ENCODE measurements around the gene MRPL14.

MRPL14 gene

DNA sequence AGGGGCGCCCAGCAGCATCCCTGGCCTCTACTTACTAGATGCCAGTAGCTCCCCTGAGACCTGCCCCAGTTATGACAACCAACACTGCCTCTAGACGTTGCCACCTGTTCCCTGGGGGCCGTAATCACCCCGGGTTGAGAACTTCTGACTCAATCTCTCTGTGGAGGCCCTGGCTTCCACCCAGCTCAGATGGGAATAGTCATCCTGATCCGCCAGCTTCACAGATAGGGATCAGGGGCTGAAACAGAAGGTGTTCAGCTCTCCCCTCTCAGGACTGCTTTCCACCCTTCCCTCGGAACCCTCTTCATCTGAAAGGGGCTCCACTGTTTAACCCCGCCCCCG lies 34.7 kb upstream of the MRPL14 start:
- H3K27me3 ChIP-seq (ENCODE audit: low read depth, low read length): no peaks in the 10 kb centered on the region
- no peaks in the 10 kb centered on the region for H3K36me3 ChIP-seq (ENCODE audit: control insufficient read depth in 1 of 2, insufficient read depth in 2 of 2, low read length in 2 of 2)

DNA sequence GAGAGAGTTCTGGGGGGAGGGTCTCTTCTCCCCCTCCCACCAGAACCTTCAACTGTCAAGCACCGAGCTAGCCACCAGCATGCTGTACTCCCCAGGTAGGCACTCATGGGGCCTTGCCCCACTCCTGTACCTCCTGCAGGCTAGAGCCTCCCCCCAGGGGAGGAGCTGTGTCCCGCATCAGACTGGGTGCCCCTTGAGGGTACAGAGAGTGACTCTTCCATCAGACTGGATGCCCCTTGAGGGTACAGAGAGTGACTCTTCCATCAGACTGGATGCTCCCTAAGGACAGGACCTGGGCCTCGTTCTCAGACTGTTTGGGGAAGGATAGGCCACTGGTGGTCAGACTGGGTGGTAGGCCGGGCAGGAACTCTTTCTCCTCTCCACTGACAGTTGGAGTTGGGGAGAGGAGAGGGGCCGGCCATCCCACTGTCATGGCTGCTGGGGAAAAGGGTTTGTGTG lies 31.5 kb upstream of the MRPL14 start, which contains the start of gene CAPN11:
TSS of gene CAPN11 (plus strand) at position 51 of the 459 bp plus-strand sequence. CDS start at position 80, 29 bp downstream.
- H3K27me3 ChIP-seq (ENCODE audit: low read depth, low read length): no peaks in the 10 kb centered on the region
- no peaks in the 10 kb centered on the region for H3K4me1 ChIP-seq (ENCODE audit: control insufficient read depth in 1 of 2, insufficient read depth in 2 of 2, low read length in 2 of 2)
- H3K27ac ChIP-seq (ENCODE audit: low read length): no peak within 1 kb of the TSS
- H3K9me3 ChIP-seq (ENCODE audit: control insufficient read depth in 1 of 2, low read length in 2 of 2): no peaks in the 10 kb centered on the region
- H3K4me3 ChIP-seq (ENCODE audit: low read depth in 1 of 2, low read length in 2 of 2): no peak within 1 kb of the TSS
- H3K36me3 ChIP-seq (ENCODE audit: control insufficient read depth in 1 of 2, insufficient read depth in 2 of 2, low read length in 2 of 2): peaks cover 0 to 3% of the 10 kb centered on the region in 2 donors

More for the DNA sequence above, 34.7 kb upstream of the MRPL14 start:
- Histone ChIP-seq H3K27ac (ENCODE audit: low read length) (no peak overlapping the region), H3K9me3 (ENCODE audit: control insufficient read depth in 1 of 2, low read length in 2 of 2) (no peaks in the 10 kb centered on the region), H3K4me3 (ENCODE audit: low read depth in 1 of 2, low read length in 2 of 2) (no peak overlapping the region), H3K4me1 (ENCODE audit: control insufficient read depth in 1 of 2, insufficient read depth in 2 of 2, low read length in 2 of 2) (no peaks in the 10 kb centered on the region)

DNA sequence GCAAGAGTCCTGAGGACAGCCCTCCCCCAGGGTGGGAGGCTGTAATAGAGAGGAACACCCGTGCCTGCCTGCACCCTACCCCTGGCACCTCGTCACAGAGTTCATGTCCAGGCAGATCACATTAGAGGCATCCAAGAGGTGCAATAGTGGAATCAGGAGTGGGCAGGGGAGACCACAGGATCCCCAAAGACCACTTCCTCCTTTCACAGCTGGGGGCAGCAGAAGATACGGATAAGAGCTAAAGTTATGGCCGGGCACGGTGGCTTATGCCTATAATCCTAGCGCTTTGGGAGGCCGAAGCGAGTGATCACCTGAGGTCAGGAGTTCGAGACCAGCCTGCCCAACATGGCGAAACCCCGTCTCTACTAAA lies 29.9 kb upstream of the MRPL14 start:
- Histone ChIP-seq H3K4me1 (ENCODE audit: control insufficient read depth in 1 of 2, insufficient read depth in 2 of 2, low read length in 2 of 2) (no peaks in the 10 kb centered on the region), H3K27me3 (ENCODE audit: low read depth, low read length) (no peaks in the 10 kb centered on the region), H3K36me3 (ENCODE audit: control insufficient read depth in 1 of 2, insufficient read depth in 2 of 2, low read length in 2 of 2) (peaks cover 3 to 4% of the 10 kb centered on the region in 2 donors), H3K4me3 (ENCODE audit: low read depth in 1 of 2, low read length in 2 of 2) (no peak overlapping the region), H3K9me3 (ENCODE audit: control insufficient read depth in 1 of 2, low read length in 2 of 2) (no peaks in the 10 kb centered on the region), H3K27ac (ENCODE audit: low read length) (no peak overlapping the region)

DNA sequence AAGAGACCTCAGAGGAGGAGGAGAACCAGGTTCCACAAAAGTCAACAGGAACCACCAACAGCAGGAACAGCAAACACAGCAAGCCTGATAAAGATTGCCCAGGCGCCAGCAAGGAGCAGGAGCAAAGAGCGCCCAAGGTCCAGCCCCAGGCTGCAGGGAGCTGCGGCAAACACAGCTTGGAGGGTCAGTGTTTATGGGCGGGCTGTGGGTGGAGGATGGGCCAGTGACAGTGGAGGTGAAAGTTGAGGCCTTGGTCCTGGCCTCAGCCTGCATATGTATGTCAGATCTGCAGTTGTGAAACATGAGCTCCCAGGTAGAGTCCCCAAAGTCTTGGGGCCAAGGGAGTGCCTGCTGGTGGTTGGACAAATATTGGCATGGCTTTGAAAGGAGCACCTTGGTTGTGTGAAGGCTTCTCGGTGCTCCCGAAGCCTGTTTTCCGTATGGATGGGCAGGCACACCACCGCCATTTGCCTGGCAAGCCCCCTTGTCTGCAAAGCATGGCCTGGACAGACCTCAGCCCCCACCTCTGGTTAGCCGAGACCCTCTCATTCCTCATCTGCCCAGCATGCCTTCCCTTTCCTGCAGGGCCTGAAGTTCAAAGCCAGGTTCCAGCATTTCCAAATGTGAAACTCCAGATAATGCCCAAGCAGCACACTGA lies 29.4 kb upstream of the MRPL14 start:
- H3K27ac ChIP-seq (ENCODE audit: low read length): no peak overlapping the region
- H3K9me3 ChIP-seq (ENCODE audit: control insufficient read depth in 1 of 2, low read length in 2 of 2): no peaks in the 10 kb centered on the region
- H3K4me3 ChIP-seq (ENCODE audit: low read depth in 1 of 2, low read length in 2 of 2): no peak overlapping the region
- H3K36me3 ChIP-seq (ENCODE audit: control insufficient read depth in 1 of 2, insufficient read depth in 2 of 2, low read length in 2 of 2): peaks cover 3 to 4% of the 10 kb centered on the region in 2 donors
- H3K4me1 ChIP-seq (ENCODE audit: control insufficient read depth in 1 of 2, insufficient read depth in 2 of 2, low read length in 2 of 2): no peaks in the 10 kb centered on the region
- no peaks in the 10 kb centered on the region for H3K27me3 ChIP-seq (ENCODE audit: low read depth, low read length)

DNA sequence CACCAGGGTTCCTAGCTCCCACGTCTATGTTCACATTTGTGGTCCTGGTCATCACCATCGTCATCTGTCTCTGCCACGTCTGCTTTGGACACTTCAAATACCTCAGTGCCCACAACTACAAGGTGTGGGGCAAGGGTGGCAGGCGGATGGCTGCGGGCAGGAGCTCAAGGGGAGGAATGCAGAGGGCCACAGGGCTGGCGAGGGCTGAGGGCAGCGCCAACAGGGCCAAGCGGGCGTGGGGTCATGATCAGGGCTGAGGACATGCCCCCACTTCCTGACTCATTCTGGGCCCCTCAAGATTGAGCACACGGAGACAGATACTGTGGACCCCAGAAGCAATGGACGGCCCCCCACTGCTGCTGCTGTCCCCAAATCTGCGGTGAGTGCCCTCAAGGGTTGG lies 26.8 kb upstream of the MRPL14 start:
- Histone ChIP-seq H3K27ac (ENCODE audit: low read length) (no peak overlapping the region), H3K36me3 (ENCODE audit: control insufficient read depth in 1 of 2, insufficient read depth in 2 of 2, low read length in 2 of 2) (peaks cover 15 to 18% of the 10 kb centered on the region in 2 donors), H3K4me3 (ENCODE audit: low read depth in 1 of 2, low read length in 2 of 2) (no peak overlapping the region), H3K27me3 (ENCODE audit: low read depth, low read length) (no peaks in the 10 kb centered on the region), H3K4me1 (ENCODE audit: control insufficient read depth in 1 of 2, insufficient read depth in 2 of 2, low read length in 2 of 2) (no peaks in the 10 kb centered on the region), H3K9me3 (ENCODE audit: control insufficient read depth in 1 of 2, low read length in 2 of 2) (no peaks in the 10 kb centered on the region)

DNA sequence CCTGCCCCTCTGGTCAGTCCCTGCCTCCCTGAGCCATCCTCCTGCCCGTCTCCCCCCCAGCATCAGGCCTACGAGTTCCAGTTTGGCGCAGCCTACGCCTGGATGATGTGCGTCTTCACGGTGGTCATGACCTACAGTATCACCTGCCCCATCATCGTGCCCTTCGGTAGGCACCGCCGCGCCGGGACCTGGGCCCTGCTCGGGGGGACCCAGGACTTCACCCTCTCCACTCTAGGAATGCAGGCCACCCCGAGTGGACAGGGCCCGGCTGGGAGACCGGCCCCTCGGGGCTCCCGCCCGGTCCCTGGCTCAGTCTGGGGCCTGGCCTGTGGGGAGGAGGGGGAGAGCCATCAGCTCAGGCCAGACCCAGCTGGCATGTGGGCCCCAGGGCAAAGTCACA lies 25.3 kb upstream of the MRPL14 start:
- no peaks in the 10 kb centered on the region for H3K9me3 ChIP-seq (ENCODE audit: control insufficient read depth in 1 of 2, low read length in 2 of 2)
- H3K4me1 ChIP-seq (ENCODE audit: control insufficient read depth in 1 of 2, insufficient read depth in 2 of 2, low read length in 2 of 2): no peaks in the 10 kb centered on the region
- H3K4me3 ChIP-seq (ENCODE audit: low read depth in 1 of 2, low read length in 2 of 2): no peak overlapping the region
- peaks cover 25 to 32% of the 10 kb centered on the region in 2 donors for H3K36me3 ChIP-seq (ENCODE audit: control insufficient read depth in 1 of 2, insufficient read depth in 2 of 2, low read length in 2 of 2)
- no peak overlapping the region for H3K27ac ChIP-seq (ENCODE audit: low read length)
- no peaks in the 10 kb centered on the region for H3K27me3 ChIP-seq (ENCODE audit: low read depth, low read length)

DNA sequence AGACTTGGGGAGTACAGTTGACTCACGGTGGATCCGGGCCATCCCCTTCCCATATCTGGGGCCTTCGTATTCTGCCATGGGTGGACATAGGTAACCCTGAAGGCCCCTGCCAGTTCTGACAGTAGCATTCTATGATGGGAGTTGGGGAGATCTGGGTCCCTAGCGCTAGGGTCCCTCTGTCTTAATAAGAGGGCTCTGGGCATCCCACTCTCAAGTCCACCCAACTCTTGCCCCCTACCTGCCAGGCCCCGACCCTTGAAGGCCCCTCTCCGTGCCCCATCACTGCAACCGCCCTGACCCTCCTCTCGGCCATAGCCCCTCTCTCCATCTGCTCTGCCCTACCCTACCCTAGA lies 24.8 kb upstream of the MRPL14 start:
- H3K4me1 ChIP-seq (ENCODE audit: control insufficient read depth in 1 of 2, insufficient read depth in 2 of 2, low read length in 2 of 2): no peaks in the 10 kb centered on the region
- H3K27me3 ChIP-seq (ENCODE audit: low read depth, low read length): no peaks in the 10 kb centered on the region
- H3K36me3 ChIP-seq (ENCODE audit: control insufficient read depth in 1 of 2, insufficient read depth in 2 of 2, low read length in 2 of 2): peaks cover 30 to 37% of the 10 kb centered on the region in 2 donors
- H3K27ac ChIP-seq (ENCODE audit: low read length): no peak overlapping the region
- H3K9me3 ChIP-seq (ENCODE audit: control insufficient read depth in 1 of 2, low read length in 2 of 2): no peaks in the 10 kb centered on the region
- no peak overlapping the region for H3K4me3 ChIP-seq (ENCODE audit: low read depth in 1 of 2, low read length in 2 of 2)

DNA sequence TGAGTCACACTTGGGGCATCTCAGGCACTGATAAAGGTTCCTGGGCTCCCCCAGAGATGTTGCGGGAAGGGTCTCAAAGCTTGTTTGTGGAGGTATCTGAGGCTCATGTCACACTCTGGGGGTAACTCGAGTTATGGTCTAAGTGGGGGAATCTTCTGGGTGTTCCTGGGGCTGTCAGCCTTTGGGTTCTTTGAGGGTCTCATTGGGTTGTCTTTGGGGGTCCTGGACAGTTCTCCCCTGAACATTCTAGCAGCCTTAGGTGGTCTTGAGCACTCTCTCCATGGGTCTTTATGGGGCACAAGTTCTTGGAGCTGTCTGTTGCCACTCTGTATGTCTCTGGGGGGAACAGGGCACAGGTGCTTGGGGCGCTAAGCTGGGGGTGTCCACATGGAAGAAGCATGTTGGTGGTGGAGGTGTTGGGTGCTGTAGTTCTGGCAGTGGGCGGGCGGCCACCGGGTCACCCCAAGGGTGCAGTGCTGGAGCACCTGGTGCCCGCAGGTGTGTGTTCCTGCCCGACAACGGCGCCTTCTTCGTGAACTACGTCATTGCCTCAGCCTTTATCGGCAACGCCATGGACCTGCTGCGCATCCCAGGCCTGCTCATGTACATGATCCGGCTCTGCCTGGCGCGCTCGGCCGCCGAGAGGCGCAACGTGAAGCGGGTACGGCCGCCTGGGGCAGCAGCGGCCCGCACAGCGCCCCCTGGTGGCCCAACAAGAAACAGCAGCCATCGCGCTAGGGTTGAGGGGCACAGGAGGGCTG lies 24.3 kb upstream of the MRPL14 start:
- Histone ChIP-seq H3K9me3 (ENCODE audit: control insufficient read depth in 1 of 2, low read length in 2 of 2) (no peaks in the 10 kb centered on the region), H3K27me3 (ENCODE audit: low read depth, low read length) (no peaks in the 10 kb centered on the region), H3K4me3 (ENCODE audit: low read depth in 1 of 2, low read length in 2 of 2) (no peak overlapping the region), H3K36me3 (ENCODE audit: control insufficient read depth in 1 of 2, insufficient read depth in 2 of 2, low read length in 2 of 2) (peaks cover 31 to 42% of the 10 kb centered on the region in 2 donors), H3K27ac (ENCODE audit: low read length) (no peak overlapping the region), H3K4me1 (ENCODE audit: control insufficient read depth in 1 of 2, insufficient read depth in 2 of 2, low read length in 2 of 2) (no peaks in the 10 kb centered on the region)

DNA sequence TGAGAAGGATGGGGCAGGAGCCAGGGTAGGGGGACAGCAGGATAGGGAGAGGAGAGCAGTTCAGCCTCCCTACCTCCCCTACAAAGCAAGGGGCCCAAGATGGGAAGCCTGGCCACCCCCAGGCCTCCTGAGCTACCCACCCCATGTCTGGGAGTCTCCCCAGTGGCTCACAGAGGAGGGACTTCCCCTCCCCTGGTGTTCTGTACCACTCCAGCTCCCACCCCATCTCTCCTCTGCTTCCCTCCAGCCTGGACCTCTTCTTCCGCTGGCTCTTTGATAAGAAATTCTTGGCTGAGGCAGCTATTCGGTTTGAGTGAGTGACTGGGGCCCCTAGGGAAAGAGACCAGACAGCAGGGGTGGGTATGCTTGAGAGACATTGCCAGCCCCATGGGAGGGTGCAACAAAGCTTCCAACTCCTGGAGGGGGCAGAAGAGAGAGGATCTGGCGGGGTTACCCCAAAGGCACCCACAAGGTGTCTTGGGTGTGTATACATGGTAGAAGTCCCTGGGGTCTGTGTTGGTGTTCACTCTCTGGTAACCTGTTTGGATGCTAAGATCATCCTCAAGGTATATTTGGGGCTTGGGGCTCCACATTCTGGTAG lies 23.2 kb upstream of the MRPL14 start:
- Histone ChIP-seq H3K36me3 (ENCODE audit: control insufficient read depth in 1 of 2, insufficient read depth in 2 of 2, low read length in 2 of 2) (peaks cover 38 to 53% of the 10 kb centered on the region in 2 donors), H3K4me1 (ENCODE audit: control insufficient read depth in 1 of 2, insufficient read depth in 2 of 2, low read length in 2 of 2) (no peaks in the 10 kb centered on the region), H3K27ac (ENCODE audit: low read length) (no peak overlapping the region), H3K9me3 (ENCODE audit: control insufficient read depth in 1 of 2, low read length in 2 of 2) (no peaks in the 10 kb centered on the region), H3K27me3 (ENCODE audit: low read depth, low read length) (no peaks in the 10 kb centered on the region), H3K4me3 (ENCODE audit: low read depth in 1 of 2, low read length in 2 of 2) (no peak overlapping the region)

DNA sequence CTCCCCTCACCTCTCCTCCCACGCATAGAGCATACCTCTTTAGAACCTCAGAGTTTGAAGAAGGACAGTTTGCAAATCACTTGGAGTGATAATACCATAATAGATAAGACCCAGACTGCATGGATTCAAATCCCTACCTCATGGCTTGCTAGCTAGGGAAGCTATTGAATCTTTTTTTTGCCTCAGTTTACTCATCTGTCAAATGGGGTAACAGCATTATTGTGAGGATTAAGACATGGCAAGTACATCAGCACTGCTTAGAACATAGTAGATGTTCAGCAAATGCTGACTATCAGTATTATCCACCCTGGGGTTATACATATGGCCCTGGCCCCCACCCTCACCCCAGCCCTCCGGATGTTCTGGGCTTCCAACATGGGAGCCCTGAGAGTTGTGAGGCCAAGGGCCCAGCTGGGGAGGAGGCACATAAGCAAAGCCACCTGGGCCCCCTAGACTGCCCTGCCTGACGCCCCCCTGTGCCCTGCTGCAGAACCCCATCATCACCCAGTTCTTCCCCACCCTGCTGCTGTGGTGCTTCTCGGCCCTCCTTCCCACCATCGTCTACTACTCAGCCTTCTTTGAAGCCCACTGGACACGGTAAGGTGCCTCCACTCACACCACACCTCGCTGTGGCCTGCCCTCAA lies 22.2 kb upstream of the MRPL14 start:
- no peak overlapping the region for H3K4me3 ChIP-seq (ENCODE audit: low read depth in 1 of 2, low read length in 2 of 2)
- no peak overlapping the region for H3K27ac ChIP-seq (ENCODE audit: low read length)
- no peaks in the 10 kb centered on the region for H3K27me3 ChIP-seq (ENCODE audit: low read depth, low read length)
- no peaks in the 10 kb centered on the region for H3K4me1 ChIP-seq (ENCODE audit: control insufficient read depth in 1 of 2, insufficient read depth in 2 of 2, low read length in 2 of 2)
- H3K36me3 ChIP-seq (ENCODE audit: control insufficient read depth in 1 of 2, insufficient read depth in 2 of 2, low read length in 2 of 2): peaks cover 38 to 55% of the 10 kb centered on the region in 2 donors
- no peaks in the 10 kb centered on the region for H3K9me3 ChIP-seq (ENCODE audit: control insufficient read depth in 1 of 2, low read length in 2 of 2)

DNA sequence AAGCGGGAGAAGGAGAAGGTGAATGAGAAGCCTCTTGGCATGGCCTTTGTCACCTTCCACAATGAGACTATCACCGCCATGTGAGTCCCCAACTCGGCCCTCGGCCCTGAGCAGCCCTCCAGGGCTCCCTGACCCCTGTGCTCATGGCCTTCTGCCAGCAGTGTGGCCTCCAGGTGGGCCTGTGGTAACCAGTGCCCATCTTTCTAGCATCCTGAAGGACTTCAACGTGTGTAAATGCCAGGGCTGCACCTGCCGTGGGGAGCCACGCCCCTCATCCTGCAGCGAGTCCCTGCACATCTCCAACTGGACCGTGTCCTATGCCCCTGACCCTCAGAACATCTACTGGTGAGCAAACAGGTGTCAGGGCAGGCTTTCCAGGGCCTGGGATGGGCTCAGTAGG lies 21.1 kb upstream of the MRPL14 start:
- no peak overlapping the region for H3K27ac ChIP-seq (ENCODE audit: low read length)
- no peaks in the 10 kb centered on the region for H3K4me1 ChIP-seq (ENCODE audit: control insufficient read depth in 1 of 2, insufficient read depth in 2 of 2, low read length in 2 of 2)
- no peak overlapping the region for H3K4me3 ChIP-seq (ENCODE audit: low read depth in 1 of 2, low read length in 2 of 2)
- H3K36me3 ChIP-seq (ENCODE audit: control insufficient read depth in 1 of 2, insufficient read depth in 2 of 2, low read length in 2 of 2): peaks cover 35 to 61% of the 10 kb centered on the region in 2 donors
- no peaks in the 10 kb centered on the region for H3K9me3 ChIP-seq (ENCODE audit: control insufficient read depth in 1 of 2, low read length in 2 of 2)
- H3K27me3 ChIP-seq (ENCODE audit: low read depth, low read length): no peaks in the 10 kb centered on the region
